ENCODE results near the gene GRIN2A.

The GRIN2A gene

DNA sequence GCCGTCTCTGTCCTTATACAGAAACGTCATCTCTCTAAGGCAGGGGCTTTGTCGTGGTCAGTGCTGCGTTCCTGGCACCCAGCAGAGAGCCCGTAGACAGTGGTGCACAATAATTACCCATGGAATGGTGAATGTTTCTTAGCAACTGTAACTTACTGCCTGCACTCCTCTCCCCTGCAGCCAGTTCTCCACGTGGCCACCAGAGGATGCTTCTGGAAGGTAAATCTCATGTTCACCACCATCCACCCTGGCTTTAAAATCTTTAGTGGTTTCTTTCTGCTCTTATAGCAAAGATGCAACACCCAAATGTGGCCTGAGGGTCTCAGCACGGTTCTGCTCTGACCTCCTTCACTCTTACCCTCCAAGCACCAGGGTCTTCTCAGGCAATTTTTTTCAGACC is 150.8 kb downstream of the GRIN2A start:
- DNase-seq = no peak

DNA sequence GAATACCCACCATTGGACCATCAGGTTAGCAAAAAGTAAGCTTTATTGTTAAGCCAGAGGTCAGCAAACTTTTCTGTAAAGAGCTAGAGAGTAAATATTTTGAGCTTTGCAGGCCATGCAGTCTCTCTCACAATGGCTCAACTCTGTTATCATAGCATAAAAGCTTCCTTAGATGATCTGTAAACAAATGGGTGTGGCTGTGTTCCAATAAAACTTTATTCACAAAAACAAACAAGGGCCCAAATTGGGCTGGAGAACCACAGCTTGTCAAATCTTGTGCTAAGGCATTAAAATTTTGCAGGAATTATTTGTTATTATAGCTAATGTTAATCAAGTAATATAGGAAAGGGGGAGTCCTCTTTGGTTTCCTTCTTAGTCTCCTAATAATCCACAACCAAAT is 153.6 kb downstream of the GRIN2A start:
- no peak for DNase-seq

DNA sequence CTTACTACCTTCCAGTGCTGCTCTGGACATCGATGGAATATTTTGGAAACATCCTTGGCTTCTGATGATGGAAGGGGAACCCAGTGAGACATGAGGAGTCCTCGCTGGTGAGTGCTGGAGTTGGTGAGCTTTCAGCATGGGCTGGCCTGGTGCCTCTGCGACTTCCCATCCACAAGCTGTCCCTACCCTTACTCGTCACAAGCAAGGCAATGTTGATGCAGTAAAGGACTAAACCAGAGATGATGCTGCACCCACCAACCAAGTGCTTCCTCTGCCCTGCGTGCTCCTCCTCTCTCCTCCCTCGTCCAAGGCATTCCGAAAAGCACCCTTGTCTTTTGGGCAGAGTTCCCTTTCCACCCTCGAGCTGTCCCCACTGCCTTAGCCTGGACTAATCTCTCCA is 154.7 kb downstream of the GRIN2A start:
- no peak for DNase-seq

DNA sequence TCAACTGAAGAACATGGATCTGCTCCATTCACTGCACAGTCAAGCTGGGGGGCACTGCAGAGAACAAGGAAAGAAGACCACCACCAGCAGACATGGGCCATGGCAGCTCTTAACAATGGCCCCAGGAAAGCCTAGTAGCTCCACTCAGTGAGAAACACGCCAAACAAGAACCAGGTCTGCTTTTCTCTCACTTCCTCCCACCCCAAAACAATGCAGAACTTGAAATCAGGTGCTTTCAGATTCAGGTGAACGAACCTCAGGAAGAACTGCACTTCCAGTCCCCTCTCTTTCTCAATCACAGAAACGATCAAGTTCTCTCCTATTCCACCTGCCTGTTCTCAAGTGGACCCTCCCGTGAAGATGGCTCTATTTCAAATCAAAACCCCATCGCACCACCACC is 155.6 kb downstream of the GRIN2A start:
- DNase-seq = no peak

DNA sequence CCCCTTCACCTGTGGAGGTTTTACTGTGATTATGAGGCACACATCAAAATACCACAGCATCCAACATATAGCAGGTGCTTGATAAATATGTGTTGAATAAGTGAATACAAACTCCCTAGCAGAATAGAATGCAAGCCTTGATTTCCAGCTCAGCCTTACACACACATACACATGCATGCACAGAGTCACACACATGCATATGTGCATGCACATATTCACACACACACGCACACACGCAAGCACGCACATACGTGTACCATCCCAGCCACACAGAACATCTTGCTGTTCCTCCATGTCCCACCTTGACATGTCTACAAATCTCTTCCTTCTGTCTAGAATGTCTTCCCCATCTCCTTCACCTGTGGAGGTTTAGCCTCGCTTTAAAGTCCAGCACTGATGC is 160.1 kb downstream of the GRIN2A start:
- no peak for DNase-seq

DNA sequence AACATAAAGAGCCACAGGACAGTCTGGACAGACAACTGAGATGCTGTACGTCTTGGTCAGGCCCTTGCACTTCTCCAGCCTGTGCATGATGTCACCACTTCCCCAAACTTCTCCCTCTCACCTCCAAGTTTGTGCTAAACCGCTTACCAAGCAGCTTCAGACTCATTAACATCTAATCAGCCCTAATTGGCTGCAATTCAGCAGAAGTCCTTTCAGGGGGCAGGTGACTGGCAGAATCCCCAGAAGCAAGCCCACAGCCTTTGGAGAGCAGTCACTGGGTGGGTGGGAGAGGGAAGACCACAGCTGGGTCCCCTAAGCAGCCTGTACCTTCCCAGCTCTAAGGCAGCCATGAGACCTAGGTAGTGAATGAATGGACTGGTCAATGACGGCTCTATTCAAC is 161.4 kb downstream of the GRIN2A start:
- no peak for DNase-seq

DNA sequence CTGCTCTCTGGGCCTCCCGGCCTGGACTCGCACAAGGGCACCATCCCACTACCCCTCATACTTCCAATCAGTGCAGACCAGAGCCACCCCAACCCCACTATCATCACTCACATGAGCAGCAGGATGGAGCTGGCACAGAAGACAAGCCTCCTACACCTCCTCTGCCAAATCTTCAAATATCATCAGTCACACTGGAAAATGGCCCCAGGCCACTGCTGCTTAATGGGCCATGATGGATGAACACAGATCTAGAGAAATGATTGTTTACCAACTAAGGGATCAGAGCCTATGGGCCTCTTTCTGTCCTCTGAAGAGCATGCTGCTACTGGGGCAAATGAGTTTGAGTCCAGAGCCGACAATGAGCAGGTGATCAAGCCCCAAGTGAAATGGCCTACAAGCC is 165.5 kb downstream of the GRIN2A start:
- DNase-seq = no peak

DNA sequence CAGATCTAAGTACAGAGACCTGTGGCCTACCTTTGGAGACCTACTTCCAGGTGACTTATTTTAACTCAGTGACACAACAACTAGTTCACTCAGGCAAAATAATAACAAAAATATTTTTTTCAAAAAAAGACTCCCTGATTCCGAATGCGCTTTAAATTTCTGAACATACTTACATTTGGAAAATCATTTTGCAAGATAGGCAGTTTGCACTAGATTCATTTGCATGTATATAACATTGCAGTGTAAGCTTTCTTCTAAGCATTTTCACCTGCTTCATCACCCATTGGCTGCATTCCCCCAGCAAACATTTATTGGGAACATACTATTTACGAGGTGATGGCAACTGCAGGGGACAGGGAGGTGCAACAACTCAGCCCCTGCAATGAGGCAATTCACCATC is 166.8 kb downstream of the GRIN2A start:
- DNase-seq = no peak

DNA sequence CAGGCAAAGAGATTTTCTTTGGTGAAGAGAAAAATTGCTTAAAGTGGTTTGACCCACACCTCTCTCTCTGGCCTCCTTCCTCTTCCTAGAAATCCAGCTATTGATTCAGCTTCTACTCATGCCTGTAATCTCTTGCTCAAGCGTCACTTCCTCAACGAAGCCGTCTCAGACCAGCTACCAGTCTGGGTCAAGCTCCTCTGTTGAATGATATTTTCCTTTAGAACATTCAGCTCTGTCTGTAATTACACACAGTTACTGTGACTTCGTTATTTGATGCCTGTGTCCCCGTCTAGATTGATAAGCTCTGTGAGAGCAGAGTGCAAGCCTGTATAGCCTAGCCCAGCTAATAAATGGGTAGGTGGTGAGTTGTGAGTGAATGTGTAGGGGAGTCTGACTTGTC is 168.5 kb downstream of the GRIN2A start:
- no peak for DNase-seq

DNA sequence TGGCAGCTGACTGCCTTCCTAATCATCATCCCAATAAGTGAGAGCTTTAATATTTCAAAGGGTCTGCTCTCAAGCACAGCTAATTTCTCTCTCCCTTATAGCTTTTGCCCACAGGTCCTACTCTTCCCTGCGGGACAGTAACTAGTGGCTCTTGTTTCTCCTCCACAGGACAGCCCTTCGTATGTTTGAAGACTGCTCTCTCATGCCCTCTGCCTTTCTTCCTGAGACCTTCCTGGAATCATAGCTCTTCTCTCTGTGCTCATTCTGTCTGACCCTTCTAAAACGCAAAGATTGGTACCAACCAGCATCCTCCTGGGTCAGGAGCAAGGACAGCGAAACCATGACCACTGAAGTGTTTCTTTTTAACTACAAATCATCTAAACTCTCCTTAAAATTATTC is 168.9 kb downstream of the GRIN2A start:
- DNase-seq = no peak

DNA sequence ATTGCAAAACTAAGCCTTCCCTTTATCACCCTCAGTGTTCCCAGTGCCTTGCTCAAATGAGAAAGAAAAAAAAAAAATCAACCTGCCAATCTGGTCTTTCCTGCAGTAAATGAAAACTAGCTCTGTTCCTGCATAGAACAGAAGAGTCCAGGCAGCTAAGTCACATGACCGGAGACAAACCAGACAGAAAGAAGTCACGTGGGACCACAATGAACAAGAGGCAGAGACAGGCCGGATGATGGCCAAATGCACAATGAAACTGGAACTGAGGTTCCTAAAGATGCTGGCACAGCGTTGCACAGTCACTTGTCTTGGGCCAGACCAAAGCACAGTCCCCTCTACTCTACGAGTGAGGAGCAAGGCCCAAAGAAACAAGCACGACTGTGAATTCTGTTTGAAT is 172.5 kb downstream of the GRIN2A start:
- DNase-seq = no peak

DNA sequence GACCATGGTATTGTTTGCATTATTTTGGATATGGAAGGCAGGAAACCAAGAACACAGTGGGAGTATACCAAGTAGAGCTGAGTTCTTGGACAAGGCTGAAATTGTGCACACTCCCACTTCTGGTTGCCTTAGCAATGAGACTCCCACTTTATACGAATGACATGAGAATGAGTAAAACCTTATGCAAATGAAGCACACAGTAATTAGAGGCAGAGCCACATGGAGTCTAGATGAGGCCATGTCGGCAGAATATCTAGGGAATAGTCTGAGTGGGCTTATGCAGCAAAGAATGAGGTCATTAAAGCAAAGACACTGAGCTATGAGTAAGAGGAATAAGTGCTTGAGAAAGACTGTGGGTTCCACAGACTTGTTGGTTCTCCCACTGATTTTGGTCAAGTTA is 178.7 kb downstream of the GRIN2A start:
- no peak for DNase-seq

DNA sequence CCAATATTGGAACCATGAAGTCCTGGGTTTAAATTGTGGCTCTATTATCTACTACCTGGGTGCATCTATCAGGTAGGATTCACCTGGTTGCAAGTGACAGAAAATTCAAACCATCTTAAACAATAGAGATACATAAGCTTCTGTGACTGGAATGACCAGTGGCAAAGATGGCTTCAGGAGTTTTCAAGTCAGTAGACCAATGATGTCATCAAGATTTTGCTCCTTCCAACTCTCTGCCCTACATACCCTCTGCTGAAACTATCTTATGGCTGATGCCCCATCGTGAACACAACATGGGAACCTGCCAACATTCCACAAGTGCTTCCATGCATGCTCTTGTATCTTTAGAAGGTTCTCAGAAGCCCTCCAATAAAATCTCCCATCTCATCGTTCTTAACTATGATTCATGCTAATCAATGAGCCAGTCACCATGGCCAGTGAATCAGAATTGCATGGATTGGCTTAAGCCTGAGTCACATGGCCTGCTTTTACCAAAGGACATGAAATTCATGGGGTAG is 180.9 kb downstream of the GRIN2A start:
- DNase-seq = no peak

DNA sequence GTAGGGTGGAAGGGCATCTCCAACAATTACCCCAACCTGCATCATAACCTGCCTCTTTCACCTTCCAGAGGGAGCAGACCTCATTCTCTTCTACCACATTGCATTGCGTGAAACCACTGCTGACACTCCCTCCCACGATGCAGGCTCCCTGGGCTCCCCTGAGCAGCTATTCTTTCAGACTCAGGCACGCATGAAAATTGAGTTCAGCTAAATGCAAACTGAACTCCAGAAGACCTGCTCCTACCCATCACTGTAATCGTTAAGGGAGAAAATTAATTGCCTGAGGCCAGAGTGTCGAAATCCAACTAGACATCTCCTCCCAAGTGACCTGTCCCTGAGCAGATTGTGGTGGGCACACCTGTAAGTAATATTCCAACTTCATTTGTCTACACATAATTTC is 186.0 kb downstream of the GRIN2A start:
- no peak for DNase-seq

DNA sequence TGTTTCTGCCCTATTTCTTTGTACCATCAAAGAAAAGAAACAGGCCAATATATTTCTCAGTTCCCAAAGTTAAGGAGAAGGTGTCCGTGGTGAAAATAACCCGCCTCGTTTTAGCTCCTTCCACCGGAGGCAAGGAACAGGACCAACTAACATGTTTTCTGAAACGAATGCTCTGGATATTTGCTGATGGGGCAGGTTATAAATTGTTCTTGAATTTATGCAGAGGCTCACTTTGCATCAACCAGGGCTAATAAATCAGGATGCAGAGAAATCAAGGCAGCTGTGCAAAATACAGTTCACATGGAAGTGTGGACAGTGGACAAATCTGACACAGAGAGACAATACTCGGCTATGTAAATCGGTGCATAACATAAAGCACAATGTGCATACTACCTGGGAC is 189.8 kb downstream of the GRIN2A start:
- DNase-seq = no peak

DNA sequence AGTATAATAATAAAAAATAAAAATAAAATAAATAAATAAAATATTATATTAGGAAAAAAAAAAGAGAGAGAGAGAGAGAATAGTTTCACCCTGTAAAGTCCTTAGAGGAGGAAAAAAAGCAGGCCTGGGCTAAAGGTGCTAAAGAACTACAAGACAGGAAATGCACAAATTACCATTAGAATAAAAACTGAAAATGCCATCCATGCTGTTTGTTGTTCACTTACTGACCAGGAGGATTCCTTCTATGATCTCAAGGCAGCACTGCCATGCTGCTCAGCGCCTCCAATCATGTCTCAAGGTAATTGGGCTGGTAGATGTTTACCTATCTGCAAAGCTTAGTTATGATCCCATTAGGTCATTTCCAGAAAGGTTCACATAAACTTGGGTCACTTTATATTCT is 201.2 kb downstream of the GRIN2A start:
- no peak for DNase-seq

DNA sequence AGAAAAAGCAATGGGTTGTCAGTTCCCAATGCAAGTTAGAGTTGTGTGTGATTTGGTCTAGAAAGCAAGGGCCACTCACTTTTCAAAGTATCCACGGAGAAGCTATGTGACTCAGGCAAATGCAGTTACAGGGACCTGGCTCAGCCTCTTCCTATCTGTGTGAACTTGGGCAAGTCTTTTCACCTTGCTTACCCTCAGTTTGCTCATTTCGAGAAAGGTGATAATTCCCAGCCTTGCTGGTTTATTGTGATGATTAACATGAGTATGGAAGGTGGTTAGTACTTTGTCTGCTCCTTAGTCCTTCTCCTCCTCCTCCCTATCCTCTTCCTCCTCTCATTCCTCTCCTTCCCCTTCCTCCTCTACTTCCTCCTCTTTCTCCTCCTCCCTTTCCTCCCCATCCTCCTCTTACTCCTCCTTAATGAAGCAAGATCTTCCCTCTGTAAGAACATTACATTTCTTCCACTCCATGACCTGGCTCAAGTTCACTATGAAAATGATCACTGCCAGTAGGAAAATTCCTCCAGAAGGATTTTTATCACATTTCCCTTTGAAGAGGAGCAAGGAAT is 204.0 kb downstream of the GRIN2A start:
- no peak for DNase-seq

DNA sequence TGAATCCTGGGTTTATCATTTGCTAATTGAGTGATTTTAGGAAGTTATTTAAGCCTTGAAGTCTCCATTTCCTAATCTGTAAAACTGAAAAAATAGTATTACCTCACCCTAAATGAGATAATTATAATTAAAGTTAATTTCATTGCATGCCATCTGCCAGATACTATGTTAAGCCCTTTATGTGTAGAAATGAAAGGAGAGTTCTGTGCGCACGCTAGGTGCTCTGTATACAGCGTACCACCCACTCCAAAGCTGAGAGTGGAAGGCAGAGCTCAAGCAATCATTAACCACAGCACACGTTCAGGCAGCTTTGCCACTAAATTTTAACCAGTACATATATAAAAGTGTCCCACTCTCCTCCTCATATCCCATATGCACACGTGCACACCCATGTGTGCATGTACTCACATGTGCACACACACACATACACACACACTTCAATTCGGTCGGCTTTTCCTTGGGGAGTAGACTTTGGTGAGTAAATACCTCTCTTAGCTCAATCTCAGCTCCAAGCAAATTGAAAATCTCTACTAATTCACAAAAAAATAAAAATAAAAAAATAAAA is 204.8 kb downstream of the GRIN2A start:
- no peak for DNase-seq

DNA sequence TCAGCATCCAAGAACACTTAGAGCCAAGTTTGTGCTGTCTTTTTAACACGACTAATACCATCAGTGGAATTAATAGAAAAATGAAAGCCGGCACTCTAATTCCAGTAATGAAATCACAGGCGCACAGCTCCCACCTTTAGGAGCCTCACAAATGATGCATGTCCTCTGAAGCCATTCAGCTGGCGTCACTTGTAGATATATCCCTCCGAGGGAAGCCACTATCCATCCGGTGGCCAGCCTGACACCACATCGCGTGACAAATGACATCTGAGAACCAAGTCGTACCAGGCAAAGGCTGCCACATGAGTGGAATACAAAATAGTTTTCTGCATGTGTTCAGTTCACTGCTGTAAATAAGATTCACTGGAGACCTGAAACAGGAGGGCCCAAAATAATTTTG is 205.6 kb downstream of the GRIN2A start:
- DNase-seq = no peak

DNA sequence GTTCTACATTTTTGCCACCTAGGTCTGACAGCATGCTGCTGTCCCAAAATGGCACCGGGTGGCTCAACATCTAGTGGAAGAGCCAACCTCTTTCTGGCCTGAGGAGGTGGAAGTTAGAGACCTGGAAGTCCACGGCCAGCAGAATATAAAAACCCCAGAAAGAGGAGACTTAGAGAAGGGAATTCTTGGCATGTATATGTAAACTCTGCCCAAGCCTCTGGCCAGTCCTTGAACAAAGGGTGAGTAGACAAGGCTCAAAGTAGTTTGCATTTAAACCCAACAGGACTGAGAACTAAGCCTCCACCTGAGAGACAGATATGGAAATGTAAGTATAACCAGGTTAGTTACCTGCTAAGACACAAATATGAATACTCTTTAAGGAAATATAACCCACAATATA is 210.3 kb downstream of the GRIN2A start:
- no peak for DNase-seq

DNA sequence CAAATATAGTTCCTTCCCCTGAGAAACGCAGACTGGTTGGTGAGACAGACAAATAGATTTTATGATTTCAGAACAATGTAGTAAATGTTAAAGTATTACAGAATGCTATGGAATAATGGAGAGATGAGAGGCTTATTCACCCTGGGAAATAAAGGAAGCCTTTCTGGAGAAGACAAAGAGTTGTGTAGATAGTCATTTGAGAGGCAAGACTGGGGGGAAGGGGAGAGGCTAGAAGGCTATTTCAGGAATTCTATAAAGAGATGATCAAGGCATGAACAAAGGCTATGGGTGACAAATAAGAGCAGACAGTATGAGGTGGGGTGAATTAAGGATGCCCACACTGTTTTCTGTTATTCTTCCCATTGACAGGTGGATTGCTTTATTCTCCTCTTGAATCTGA is 211.4 kb downstream of the GRIN2A start:
- no peak for DNase-seq

DNA sequence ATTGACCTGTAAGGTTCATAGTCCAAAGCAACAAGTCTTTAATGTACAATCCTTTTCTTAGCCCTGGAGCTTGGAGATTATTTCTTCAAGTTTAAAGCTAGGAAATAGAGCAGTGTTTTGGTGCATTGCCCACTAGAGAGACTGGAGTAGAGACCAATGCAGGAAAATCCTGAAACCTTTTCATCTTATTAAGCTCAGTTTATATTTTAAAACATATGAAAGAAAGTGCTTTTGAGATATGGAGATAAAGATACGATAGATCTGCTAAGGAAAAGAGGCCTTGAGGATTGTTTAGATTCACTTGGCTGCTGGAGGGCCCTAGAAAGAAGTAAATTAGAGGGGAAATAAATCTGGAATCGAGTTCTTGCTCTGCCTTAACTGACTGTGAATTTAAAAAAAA is 212.0 kb downstream of the GRIN2A start:
- DNase-seq = no peak

DNA sequence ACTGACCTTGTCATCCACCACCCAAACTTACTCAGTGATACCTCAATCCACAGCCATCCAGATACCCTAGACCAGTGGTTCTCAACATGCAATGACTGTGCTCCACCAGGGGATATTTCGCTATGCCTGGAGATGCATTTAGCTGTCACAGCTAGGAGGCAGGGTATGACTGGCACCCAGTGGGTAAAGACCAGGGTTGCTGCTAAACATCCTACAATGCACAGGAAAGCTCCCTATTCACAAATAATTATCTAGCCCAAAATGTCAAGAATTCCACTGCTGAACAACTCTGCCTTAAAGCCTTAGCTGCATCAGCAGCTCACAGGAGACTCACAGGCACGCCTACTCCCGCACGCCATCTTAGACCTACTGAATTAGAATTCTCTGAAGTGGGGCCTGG is 212.6 kb downstream of the GRIN2A start:
- DNase-seq = no peak

DNA sequence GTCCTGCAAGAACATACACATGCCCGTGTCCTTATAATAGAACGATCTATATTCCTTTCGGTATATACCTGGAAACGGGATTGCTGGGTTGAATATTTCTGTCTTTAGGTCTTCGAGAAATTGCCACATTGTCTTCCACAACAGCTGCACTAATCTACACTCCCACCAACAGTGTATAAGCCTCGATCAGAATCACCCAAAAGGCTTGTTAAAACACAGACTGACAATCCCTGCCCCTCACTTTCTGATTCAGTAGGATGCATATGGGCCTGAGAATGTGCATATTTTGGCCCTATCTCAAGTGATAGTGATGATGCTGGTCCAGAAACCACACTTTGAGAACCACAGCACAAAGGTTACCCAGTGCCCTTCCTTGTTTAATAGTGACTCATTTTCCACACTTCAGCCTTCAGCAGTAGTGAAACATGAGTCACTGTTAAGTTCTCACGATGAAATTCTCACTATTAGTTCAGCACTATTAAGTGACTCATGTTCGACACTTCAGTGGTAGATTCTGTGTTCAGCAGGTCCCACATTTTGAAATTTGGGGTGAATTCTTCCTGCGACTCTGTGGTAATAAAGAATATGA is 215.6 kb downstream of the GRIN2A start:
- no peak for DNase-seq

DNA sequence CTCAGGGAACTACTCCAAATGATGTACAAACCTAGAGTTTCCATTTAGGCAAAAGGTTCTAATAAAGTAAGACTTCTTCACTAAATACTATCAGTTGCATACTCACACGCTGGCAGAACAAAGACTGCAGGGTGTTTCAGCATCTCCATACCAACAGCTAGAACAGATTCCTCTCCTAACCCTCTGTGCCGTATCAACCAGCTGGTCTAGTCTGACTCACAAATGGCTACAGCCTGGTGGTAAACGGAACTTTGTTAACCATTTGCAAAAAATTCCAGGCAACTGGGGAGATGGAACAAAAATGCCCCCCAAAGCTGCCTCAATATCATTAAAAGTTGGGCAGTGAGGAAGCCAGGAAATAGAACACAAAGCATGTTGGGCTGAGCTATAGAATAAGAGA is 217.1 kb downstream of the GRIN2A start:
- DNase-seq = no peak

All from right forelimb (tissue), 1 donor.